GM19468 (cell line): Measurements from ENCODE around the gene FPGT.
"Not testable (repeated sequence)": the region's sequence is repeated elsewhere in the genome, so short reads cannot be mapped to it uniquely, and the experiment has no call there.

Source experiments
- ATAC-seq: cut with Tn5 transposase; IDR thresholded peaks from one replicate; pipeline ENCODE4 v1.9.1; 2021; ENCODE audit warnings: mild to moderate bottlenecking, moderate library complexity, moderate number of reproducible peaks; ENCODE audit not compliant: unreplicated experiment; ENCODE audit errors: extremely low read depth

FPGT gene

GRCh38 chr1:74197657-74198552, at the start of gene FPGT, which contains the start of gene LRRIQ3:
TSS of gene FPGT (plus strand) at chr1:74198242. CDS start at chr1:74198279, 37 bp downstream.
TSS of gene LRRIQ3 (minus strand) at chr1:74198176. CDS start at chr1:74183684, 14,492 bp downstream.
- ATAC-seq: peak; percentile 97

- ATAC-seq: no peak
These were observed 38.0 kb upstream of the FPGT start for GRCh38 chr1:74160046-74160445.

GRCh38 chr1:74161497-74161896, 36.5 kb upstream of the FPGT start:
- ATAC-seq: no peak

- no peak for ATAC-seq
These were observed 35.7 kb upstream of the FPGT start for GRCh38 chr1:74162333-74162732.

GRCh38 chr1:74174423-74174822, 23.6 kb upstream of the FPGT start:
- not testable (repeated sequence) for ATAC-seq

- ATAC-seq: no peak
These were observed 17.6 kb upstream of the FPGT start for GRCh38 chr1:74180490-74180889.

- no peak for ATAC-seq
These were observed 4.1 kb upstream of the FPGT start for GRCh38 chr1:74193908-74194307.

DNA sequence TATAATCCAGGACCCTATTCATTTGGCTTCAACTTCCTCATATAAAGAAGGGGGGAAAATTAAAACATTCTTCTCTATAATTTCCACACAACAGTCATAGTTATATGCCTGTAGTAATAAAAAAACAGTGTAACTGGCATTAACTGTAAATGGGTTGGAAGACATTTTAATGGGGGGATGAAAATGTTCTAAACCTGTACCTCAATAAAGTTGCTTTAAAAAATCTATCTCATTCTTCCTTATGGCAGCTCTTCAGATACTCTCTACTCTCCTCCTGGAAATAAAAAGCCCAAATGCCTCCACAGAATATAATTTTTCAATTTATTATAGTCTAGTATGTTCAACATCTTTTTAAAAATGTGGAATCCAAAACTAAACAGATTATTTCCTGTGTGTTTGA, 2.7 kb upstream of the FPGT start:
- no peak for ATAC-seq

DNA sequence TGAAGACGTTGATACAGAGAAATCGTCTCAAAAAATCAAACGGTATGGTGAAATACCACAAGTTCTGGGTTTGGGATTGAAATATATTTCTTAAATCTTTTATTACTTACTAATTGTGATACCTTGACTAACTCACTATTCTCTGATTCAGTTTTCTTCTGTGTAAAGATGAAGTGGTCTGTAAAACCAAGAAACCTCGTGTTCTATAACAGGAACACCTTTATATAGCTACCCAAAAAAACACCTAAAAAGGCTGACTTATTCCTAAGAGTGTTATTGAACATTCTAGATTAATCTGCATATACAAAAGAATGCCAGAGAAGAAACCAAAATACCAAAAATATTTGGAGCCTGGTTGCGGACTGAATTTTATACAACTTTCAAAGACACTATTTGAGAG, 787 bp upstream of the FPGT start:
- ATAC-seq: no peak

DNA sequence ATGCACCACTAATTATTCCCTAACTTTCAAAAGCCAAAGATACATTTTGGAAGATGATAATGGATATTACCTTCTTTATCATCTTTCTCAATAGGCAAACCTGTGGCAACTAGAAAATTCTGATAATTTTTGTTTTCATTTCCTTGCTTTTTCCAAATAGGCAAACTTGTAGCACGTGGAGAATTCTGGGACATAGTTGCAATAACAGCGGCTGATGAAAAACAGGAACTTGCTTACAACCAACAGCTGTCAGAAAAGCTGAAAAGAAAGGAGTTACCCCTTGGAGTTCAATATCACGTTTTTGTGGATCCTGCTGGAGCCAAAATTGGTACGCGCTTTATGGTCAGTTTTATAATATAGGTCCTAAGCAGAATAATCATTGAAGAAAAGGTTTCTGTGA, 1.5 kb downstream of the FPGT start:
- no peak for ATAC-seq

GRCh38 chr1:74205266-74205665, 7.2 kb downstream of the FPGT start:
- no peak for ATAC-seq

DNA sequence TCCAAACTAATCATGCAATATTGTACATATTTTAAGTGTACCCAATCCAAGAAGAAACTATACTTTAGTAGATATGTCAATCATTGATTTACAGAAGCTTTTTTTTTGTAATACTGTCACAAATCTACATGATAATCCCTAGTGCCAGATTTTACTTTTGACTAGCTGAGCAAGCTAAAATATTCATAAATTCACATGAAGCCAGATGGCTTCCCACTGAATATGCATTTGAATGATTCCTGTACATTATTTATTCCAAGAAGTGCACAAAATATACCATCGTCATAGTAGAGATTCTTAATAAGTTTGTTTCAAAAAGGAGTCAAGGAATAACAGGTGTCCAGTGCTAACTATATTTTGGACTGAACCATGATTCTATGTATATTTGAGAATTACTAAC, 17.2 kb downstream of the FPGT start:
- ATAC-seq: no peak

DNA sequence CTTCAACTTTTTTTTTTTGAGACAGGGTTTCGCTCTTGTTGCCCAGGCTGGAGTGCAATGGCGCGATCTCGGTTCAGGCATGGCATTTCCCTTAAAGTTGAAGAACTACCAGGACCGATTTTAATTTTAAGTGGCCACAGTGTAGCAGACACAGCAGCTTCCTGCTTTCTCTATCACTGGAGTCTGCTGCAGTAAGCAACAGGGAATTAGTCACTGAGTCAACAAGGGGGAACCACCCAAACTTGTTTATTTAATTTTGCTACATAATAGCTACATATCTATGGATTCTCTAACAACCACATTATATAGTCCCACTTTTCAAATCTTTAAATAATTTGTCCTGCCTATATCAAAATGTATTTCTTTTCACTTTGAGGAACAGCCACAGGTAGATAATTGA, 24.7 kb downstream of the FPGT start:
- no peak for ATAC-seq

- no peak for ATAC-seq
These were observed 25.4 kb downstream of the FPGT start for GRCh38 chr1:74223453-74223852.

GRCh38 chr1:74235153-74235552, 37.1 kb downstream of the FPGT start, which contains the start of gene TNNI3K:
TSS of gene TNNI3K (plus strand) at chr1:74235387. CDS start at chr1:74235452, 65 bp downstream.
- no peak for ATAC-seq

DNA sequence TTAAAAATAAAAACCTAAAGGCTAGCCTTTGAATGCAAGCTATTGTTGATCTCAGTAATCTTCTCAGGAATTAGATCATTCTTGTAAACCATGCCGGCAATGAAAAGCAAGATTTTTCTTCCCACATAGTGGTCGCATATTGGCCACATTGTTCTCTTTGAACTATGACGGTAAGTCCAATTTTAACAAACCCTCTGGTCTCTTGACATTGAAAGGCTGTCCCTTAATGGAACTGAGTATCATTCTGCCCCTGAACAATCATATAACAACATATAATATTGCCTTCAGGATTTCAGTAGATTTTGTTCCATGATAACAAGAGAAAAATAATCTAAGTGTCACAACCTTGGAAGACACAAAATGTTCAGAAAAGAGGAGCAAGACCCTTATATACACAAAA, 38.4 kb downstream of the FPGT start:
- no peak for ATAC-seq

- no peak for ATAC-seq
These were observed 39.0 kb downstream of the FPGT start for GRCh38 chr1:74237035-74237434.

- ATAC-seq: no peak
These were observed 39.7 kb downstream of the FPGT start for GRCh38 chr1:74237787-74238186.

GRCh38 chr1:74245168-74245772, 47.2 kb downstream of the FPGT start:
- no peak for ATAC-seq

DNA sequence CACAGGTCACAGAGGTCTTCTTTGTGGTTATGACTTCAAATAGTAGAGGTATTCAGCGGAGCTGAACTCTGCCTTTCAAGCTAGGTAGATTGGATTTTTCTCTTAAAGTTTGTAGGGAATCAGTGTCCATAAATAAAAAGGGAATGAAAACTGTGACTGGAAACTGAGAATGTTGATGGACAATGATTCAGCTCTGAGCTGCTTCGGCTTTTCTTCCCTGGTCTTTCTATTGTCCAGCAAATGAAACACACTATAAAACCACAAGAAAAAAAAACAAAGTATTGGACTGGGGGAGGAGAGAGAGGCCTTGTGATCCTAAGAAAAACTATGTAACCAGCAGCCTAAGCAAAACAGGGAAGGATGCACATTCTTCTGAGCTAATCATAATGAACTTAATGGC, 48.3 kb downstream of the FPGT start:
- ATAC-seq: no peak

DNA sequence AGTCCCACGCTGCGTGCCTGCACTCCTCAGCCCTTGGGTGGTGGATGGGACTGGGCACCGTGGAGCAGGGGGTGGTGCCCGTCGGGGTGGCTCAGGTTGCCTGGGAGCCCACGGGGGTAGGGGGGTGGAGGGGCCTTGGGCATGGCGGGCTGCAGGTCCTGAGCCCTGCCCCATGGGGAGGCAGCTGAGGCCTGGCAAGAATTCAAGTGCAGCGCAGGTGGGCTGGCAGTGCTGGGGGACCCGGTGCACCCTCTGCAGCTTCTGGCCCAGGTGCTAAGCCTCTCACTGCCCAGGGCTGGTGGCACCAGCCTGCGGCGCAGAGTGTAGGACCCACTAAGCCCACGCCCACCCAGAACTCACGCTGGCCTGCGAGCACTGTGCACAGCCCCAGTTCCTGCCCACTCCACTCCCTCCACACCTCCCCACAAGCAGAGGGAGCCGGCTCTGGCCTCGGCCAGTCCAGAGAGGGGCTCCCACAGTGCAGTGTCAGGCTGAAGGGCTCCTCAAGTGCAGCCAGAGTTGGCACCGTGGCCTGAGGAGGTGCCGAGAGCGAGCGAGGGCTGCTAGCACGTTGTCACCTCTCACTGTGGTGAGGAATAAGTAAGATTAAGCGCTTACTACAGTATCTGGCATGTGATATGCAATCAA, 50.0 kb downstream of the FPGT start:
- ATAC-seq: no peak
